Activated CD8-positive, alpha-beta memory T cell treated with anti-CD3 and anti-CD28 coated beads for 24 hours (primary cell): ENCODE results near the gene F10.

Experiments used
- DNase-seq: peaks from one replicate; pipeline ENCODE4 v3.0.0-alpha.2; 2020

The F10 gene

DNA sequence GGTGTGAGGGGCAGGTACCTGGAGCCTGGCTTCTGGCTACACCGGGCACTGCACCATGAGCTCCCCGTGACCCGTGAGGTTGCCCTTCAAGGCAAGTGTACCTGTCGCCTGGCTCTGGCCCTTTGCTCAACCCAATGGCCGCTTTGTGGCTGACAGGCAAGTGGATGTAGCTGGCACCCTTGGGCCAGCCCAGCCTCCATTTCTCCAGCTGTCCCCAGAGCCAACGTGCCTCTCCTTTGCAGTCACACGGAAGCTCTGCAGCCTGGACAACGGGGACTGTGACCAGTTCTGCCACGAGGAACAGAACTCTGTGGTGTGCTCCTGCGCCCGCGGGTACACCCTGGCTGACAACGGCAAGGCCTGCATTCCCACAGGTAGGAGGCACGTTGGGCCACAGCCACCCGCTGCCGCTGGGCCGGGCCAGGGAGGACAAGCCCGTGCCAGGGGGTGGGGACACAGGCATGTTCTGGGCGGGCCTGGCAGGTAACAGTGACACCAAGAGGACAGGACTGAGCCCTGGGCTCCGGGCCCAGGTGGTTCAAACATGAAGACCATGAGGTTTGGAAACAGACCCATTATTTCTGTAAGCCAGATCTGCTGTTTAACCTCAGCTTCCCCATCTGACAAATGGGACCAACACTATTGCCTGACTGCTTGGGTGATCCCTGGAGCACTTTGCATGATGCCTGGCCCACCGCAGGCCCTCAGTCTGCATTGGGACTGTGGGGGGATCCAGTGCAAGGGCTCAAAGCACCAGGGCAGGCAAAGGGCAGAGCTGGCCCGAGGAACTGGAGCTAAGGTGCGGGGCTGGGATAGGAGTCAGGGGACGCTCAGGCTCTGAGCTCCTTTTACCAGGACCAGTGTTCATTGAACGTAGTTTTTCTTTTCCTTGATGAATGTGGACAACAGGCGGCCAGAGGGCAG lies 18.3 kb downstream of the F10 start:
- no peak for DNase-seq

DNA sequence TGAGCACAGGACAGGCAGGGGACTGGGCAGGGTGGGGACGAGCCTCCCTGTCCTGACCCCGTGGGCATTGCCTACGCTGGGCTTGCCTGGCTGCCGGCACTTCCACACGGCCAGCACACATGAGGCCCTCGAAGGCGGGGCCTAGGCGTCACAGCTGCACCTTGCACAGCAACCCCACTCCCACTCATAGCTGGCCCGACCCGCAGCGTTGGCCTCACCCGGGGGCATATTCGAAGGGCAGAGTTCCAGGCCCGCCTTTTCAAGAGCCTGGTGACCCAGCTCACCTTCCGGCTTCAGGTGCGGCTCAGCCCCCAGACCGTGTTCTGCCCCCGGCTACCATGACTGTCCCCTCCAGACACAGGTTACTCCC lies 19.0 kb downstream of the F10 start:
- no peak for DNase-seq

DNA sequence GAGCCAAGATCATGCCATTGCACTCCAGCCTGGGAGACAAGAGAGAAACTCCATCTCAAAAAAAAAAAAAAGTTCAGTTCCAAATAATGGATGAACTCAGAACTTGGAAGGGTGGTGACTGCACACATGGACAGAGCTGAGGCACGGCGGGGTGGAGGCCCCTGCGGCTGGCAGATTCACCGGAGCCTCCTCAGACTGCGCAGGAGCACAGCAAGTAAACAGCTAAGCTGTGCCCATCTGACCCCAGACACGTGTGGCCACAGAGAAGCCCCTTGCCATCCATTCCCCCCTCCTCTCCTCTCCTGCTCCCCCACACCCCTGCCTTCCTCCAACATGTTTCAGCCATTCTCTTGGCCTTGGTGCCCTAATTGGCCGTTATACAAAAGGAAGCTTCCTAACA lies 20.3 kb downstream of the F10 start:
- DNase-seq = no peak

DNA sequence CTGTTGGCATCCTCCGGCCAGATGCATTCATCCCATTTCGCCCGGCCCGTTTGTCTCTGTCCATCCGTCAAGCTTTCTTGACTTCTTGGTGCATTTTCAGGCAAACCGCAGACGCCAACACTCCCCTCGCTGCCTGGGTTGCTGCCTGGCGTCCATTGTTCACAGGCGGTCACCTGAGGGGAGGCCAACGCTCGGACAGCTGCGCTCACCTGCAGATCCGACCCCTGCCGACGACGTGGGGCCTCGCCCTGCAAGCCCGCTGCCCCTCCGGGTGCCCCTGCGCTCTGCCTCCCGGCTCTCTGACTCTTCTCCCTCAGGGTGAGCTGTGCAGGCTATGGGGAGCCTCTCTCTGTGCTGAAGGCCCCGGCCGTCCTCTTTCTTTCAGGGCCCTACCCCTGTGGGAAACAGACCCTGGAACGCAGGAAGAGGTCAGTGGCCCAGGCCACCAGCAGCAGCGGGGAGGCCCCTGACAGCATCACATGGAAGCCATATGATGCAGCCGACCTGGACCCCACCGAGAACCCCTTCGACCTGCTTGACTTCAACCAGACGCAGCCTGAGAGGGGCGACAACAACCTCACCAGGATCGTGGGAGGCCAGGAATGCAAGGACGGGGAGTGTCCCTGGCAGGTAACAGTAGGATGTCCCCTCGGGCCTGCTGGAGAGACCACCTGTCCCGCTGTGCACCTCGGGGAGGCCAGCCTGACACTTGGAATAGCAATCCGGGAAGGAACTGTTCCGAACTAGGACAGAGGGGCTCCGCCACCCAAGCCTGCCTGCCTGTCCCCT lies 21.1 kb downstream of the F10 start:
- DNase-seq = no peak

DNA sequence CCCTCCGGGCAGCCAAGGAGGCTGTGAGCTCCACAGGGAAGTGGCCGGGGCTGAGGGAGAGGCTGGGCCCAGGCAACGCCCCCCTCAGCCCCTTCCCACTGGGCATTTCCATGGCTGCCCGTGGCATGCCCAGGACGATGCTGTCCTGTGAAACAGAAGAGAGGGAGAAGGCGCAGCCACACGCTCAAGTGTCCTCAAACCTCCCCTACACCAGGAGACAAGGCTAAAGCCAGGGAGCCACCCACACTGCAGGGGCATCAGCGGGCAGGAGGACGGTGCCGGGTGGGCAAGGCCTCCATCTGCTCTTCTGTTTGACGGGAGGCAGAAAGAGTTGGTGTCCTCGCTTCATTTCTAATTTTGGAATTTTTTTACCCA lies 21.6 kb downstream of the F10 start:
- DNase-seq = peak; percentile 33

DNA sequence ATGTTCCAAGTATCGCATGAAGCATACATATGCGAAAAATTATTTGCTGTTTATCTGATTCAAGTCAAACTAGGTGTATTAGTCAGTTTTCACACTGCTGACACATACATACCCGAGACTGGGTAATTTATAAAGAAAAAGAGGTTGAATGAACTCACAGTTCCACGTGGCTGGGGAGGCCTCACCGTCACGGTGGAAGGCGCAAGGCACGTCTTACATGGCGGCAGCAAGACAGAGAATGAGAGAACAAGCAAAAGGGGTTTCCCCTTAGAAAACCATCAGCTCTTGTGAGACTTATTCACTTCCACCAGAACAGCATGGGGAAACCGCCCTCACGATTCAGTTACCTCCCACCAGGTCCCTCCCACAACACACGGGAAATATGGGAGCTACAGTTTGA lies 22.9 kb downstream of the F10 start:
- DNase-seq = peak; percentile 55

DNA sequence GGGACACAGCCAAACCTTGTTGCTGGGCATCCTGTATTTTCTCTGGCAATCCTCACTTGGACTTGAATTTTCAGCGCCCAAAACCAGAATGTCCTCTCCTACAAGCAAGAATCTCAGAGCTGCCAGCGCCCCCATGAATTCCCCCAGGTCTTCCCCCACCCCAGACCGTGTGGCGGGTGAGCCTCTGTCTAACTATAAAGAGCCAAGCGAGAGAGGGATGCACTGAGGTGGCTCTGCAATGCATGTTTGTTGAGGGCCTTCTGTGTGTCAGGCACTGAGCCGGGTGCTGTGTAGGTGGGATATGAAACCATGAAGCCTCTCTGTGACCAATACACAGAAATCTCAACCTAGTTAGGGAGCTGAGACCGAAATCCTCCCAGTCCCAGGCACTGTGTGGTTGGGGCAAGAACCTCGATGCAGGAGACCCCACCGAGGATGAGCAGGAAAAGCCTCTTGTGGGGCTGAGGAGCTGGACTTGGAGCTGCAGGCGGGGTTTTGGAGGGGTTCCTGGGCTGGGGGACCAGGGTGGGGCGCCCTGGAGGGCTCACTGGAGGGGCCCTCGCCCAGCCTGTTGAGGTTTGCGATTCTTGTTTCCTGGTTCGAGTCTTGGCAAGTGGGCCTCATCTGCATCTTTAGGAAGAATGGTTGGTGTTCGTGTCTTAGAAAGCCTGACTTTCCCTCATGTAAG lies 23.5 kb downstream of the F10 start:
- DNase-seq = peak; percentile 47

DNA sequence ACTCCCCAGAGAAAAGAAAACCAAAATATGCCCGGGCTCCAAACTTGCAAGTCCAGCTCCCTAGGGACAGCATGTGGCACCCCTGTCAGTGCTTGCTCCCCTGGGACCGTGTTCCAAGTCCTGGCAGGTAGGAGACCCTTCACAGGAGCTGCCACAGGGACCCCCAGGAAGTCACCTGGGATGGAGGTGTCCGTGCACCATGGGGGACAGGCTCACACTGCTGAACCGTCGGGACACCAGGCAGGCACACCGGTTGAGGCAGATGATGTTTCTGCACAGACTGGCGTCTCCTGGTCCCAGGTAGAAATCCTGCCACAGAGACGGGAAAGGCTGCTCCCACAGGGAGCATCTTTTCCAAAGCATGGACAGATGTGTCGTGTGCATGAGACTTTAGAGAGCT lies 24.2 kb downstream of the F10 start:
- DNase-seq = peak; percentile 47

DNA sequence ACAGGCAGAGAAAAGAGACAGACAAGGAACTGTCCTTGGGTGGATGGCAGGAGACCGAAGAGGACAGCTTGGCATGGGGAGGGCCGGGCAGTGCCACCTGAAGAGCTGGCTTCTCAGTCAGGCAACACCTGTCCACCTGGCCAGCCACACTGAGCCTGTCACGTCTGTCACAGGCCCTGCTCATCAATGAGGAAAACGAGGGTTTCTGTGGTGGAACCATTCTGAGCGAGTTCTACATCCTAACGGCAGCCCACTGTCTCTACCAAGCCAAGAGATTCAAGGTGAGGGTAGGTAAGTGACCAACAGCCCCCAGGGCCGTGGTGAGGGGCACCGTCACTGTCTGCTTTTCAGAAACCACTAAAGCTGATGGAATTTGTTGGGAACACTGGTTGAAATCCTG lies 24.6 kb downstream of the F10 start:
- peak; percentile 37 for DNase-seq

DNA sequence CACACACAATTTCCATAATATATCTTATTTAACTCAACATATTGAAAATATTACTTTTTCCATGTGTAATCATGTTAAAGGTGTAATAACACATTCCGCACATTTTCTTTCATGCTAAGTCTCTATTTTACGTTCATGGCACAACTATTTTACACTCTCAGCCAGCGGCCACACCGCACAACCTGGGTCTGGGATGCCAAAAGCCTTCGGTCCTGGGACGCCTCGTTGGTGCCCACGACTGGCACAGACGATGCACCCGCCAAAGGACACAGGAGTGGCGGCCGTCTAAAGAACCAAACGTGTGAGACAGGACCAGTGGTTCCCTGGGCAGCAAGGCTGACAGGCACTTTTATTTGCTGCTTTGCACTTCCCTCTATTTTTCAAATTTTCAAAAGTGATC lies 25.8 kb downstream of the F10 start:
- DNase-seq = peak; percentile 19

DNA sequence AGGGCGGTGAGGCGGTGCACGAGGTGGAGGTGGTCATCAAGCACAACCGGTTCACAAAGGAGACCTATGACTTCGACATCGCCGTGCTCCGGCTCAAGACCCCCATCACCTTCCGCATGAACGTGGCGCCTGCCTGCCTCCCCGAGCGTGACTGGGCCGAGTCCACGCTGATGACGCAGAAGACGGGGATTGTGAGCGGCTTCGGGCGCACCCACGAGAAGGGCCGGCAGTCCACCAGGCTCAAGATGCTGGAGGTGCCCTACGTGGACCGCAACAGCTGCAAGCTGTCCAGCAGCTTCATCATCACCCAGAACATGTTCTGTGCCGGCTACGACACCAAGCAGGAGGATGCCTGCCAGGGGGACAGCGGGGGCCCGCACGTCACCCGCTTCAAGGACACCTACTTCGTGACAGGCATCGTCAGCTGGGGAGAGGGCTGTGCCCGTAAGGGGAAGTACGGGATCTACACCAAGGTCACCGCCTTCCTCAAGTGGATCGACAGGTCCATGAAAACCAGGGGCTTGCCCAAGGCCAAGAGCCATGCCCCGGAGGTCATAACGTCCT lies 26.4 kb downstream of the F10 start:
- DNase-seq = peak; percentile 47

DNA sequence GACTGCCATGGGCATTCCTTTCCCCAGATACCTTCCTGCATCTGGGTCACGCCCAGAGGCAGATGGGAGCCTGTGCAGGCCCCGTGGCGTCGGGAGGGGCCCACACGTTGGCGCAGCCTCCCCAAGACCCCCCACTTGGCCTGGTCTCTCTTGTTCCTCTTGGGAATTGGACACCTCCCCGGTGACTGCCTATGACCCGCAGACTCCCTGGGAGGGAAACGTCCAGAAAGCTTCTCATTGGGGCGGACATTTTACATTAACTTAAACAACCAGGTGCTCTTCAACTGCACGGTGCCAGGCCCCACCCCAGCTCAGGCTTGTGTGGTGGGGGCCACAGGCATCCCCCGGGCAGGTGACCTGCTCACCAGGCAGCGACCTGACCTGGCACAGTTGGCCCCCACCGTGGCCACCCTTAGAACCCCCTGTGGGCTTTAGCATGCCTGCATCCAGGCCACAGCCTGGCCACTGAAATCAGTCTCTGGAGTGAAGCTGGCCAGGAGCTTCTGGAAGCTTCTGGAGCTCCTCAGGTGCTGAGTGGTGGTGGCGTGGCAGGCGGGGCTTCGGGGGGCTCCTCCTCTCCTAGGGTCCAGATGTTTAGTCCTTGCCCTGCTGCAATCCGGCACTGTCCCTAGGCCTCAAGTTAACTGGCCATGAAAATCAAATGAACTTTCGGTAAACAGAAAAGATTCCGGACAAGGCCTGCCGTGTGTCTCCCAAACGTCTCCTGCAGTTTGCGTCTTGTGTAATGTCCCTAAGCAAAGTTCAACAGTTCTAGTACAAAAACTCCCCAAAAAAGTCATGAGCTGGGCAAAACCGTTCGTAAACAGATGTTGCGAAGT lies 27.3 kb downstream of the F10 start:
- peak; percentile 47 for DNase-seq

DNA sequence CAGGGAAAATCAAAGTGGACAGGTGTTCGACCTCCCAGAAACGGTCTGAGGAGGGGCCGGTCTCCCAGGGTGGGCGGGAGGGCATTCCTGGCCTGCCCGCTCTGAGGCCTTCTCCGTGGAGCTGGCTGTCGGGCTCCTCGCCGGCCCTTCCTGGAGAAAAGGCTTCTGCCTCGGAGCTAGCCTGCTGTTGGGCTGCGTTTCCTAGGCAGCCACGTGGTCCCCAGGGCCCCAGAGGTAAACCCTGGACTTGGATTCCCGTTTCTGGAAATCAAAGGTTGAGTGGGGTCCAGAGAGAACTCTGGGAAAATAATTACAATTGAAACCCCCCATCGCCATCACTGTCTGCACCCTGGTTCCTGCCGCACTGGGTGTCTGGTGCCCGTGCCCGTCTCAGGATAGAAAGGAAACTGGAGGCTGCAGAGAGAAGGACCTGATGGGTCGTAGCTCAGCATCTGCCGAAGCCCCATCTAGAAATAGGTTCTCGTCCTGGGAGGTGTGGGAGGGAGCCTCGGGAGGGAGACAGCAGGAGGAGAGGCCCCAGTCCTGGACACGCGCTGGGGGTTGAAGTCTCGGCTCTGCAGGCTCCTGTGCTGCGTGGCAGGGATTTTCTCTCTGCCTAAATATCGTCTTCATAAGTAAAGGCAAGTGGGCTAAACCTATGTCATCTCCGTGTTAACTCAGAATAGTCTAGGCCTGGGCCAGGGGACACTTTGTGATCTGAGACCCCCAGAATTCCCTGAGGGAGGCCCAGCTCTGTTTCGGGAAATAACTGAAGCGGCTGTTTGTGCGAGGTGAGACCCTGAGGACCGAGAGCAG lies 28.2 kb downstream of the F10 start:
- peak; percentile 47 for DNase-seq

DNA sequence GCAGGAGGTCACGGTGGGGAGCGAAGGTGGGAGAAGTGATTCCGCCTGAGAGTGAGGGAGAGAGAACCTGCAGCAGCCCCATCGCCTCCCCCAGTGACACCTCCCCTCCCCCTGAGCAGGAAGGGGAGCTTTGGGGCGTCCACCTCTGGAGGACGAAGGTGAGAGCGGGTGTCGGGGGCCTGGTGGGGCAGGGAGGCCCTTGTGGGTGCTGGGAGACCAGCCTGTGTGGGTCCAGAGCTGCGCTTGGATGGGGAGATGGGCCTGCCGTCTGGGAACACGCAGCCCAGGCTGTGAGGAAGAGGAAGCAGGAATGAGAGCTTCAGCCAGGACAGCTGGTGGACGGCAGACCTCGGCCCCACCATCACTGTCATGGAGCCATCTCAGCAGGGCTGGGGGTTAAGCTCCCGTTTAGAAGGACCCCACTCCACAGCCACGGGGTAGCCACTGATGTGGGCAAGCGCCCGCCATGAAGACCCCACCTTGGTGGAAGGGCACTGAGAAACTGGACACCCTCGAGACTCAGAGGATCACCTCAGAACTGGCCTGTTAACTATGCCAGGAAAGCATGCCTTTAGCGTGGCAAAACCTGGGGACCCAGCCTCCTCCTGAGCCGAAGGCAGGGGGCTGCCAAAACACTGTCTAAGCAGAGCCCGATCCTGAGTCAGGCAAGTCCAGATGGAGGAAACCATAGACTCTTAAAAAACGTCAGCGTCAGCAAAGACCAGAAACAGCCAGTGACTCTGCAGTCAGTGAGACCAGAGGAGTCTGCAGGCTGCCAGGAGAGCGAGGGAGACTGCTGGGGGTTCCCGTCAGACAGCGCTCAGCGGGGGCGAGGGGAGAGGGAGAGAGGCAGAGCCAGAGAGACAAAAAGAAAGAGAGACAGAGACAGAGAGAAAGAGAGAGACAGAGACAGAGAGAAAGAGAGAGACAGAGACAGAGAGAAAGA lies 29.4 kb downstream of the F10 start:
- peak; percentile 61 for DNase-seq

DNA sequence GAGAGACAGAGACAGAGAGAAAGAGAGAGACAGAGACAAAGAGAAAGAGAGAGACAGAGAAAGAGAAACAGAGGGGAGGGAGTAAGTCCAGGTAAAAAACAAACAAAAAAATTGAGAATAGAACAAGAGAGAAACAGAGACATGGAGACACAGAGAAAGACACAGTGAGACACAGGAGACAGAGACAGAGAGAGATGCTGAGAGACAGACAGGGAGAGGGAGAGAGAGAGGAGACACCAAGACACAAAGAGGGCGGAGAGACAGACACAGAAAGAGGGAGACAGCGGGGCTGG lies 30.0 kb downstream of the F10 start:
- DNase-seq = no peak

DNA sequence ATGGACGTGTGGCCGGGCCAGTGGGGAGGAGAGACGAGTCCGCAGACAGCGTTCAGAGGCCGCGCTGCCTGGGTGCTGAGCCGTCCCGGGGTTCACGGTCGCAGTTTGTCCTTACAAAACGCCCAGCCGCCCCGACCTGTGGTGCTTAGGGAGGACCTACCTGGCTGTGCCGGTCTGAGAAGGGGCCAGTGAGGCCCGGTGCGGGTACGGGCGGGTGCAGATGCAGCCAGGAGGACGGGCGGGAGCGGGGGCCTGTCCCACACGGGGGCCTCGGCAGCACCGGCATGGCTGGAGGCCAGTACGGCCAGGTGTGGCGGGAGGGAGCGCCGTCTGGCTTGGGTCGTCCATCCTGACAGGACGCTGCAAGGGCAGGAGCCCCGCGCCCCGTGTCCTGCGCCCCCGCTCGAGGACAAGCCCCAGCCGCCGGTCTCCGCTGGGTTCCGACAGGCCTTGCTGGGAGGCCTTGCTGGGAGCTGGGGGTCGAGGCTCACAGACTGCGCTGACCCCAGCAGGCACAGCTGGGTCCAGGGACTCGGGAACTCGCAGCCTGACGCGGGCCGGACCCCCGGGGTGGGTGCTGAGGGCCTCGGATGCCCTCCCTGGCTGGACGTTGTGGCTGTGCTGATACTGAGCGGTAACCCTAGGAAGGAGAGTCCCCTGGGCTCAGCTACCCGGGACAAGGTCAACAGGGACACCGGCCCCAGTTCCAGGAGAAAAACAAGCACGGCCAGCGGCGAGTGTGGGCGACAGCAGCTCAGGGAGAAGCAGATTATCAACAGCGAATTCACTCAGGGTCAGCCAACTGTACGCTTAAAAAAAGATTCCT lies 30.6 kb downstream of the F10 start:
- DNase-seq = peak; percentile 76

DNA sequence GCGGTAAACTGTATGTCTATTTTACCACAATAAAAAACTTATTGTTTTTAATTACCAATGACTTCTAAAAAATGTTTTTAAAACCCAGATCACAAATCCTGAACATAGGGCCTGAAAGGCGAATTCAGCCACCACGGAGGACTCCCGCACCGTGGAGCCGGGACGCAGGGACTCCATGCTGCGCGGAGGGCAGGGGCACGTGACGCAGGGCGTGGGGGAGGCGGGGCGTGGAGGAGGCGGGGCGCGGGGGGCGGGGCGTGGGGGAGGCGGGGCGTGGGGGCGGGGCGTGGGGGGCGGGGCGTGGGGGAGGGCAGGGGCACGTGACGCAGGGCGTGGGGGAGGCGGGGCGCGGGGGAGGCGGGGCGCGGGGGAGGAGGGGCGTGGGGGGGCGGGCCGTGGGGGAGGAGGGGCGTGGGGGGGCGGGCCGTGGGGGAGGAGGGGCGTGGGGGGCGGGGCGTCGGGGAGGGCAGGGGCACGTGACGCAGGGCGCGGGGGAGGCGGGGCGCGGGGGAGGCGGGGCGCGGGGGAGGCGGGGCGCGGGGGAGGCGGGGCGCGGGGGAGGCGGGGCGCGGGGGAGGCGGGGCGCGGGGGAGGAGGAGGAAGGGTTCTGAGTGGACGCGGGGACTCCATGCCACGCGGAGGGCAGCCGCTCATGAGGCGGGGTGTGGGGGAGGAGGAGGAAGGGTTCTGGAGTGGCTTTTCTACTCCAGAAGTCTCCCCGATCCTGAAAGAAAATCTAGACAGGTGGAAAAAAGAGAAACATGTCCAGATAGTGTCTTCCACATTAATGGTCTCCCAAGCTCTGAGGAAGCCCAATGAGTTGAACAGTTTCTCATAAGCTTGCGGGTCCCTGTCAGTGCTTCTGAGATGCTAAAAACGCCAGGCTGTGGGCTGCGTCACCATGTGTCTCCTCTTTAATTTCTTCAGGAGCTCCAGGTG lies 31.5 kb downstream of the F10 start:
- DNase-seq = peak; percentile 84

DNA sequence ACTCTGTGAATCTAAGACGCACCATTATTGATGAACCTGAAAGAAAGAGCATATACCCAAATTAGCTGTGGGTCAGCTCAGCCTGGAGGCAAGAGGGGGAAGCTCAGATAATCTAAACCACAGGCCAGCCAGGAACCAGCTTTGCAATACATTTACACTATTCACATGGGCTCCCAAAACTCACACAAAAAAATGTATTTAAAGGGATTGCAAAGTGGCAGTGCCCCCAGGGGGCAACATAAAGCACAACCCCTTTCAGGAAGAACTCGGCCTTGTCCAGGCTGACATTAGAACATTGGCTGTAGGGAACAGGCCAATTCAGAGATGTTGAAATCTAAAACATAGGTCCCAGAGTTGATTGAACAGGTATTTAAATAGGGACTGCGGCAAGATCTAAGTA lies 32.6 kb downstream of the F10 start:
- DNase-seq = peak; percentile 47
